NCI-H187 (cell line): ENCODE data around the gene PRRG2.
"Not testable (repeated sequence)": the region's sequence is repeated elsewhere in the genome, so short reads cannot be mapped to it uniquely, and the experiment has no call there.

Experiments used
- DNase-seq, 2 experiments: peaks; one replicate each; lab custom pipeline; 2025; lab: John Stamatoyannopoulos, UW

PRRG2 gene

DNA sequence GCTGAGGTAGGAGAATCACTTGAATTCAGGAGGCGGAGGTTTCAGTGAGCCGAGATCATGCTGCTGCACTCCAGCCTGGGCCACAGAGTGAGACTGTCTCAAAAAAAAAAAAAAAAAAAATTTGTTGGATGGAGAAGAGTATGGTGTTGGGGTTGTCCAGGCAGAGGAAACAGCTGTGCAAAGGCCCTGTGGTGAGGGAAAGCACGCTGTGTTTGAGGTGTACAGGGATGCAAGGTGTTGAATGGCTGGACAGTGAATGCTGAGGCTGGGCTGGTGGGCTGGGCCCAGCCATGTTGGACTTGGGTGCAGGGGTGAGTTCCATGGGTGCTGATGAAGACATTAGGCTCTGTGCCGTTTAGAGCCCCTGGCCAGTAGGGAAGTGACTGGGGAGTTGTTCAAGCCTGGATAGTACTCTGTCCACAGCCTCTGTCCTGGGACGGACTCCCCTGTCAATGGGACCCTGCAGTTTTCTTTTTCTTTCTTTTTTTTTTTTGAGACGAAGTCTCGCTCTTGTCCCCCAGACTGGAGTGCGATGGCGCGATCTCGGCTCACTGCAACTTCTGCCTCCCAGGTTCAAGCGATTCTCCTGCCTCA is 28.5 kb downstream of the PRRG2 start:
- no peak for DNase-seq

DNA sequence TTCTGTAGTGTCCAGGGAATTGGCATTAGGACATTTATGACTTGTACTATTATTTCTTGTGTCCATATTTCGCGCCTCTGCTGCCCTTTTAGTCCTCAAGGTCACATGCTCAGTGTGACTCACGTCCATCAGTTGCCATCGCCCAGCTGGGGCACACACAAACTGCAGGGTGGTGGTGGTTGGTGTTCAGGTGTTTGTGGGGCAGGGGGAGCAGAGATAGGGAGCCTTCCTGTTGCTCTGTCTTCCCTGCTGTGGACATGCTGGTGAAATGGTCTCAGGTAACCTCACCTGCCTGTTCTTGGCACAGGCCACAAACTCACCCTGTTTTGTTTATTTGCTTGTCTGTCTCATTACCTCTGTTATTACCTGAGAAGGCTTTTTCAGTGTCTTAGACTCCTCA is 32.3 kb downstream of the PRRG2 start:
- no peak for DNase-seq

DNA sequence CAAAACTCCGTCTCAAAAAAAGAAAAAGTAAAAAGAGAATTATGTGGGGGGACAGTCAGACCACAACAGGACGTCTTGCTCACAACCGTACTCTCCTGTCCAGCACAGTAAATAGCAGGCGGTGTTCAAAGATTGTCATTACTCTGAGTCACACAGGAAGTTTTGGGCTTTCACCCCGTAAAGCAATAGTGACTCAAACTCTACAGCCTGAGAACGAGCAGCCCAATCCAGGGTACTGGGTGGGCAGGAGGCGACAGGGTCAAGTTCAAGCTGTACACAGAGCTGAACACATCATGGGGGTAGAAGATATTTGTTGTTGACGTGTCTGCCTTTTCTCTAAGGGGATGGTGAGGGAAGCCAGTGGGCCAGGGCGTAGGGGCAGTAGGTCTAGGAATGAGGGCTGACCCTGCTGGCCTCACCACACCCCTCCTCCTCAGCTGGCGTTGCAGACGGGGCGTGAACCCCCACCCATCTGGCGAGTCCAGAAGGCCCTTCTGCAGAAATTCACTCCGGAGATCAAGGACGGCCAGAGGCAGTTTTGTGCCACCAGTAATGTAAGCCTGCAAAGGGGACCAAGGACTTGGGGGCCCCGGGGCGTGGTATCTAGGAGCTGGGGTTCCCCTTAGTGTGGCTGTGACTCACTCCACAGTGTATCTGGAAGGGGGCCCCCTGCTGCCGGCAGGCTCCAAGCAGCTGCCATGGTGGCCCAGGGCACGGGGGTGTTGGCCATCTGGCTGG is 33.1 kb downstream of the PRRG2 start:
- DNase-seq, result no peak

- no peak for DNase-seq
These were observed 34.7 kb downstream of the PRRG2 start for GRCh38 chr19:49615861-49616260.

DNA sequence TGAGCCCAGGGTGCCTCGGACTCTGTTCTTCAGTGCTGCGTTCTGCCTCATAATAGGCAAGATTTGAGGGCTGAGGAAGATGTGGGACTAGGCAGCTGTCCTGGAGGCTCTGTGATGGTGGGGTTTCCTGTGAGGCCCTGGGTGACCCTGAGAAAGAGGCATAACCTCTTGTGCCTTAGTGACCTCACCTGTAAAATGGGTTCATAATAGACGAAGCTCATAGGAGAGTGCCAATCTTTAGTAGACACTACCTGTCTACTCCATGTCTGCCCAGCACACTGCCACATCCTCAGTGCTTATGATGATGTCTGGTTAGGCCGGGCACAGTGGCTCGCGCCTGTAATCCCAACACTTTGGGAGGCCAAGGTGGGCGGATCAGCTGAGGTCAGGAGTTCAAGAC is 35.4 kb downstream of the PRRG2 start:
- no peak for DNase-seq

DNA sequence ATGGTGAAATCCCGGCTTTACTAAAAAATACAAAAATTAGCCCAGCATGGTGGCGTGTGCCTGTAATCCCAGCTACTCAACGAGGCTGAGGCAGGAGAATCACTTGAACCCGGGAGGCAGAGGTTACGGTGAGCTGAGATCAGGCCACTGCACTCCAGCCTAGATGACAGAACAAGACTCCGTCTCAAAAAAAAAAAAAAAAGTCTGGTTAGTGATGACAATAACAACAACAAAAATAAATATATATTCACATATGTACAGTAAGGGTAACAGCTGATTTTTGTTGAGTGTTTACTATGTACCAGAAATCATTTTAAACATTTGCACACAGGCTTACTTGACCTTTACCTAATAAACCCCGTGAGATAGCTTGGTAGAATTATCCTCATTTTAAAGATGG is 35.8 kb downstream of the PRRG2 start:
- DNase-seq, result no peak

DNA sequence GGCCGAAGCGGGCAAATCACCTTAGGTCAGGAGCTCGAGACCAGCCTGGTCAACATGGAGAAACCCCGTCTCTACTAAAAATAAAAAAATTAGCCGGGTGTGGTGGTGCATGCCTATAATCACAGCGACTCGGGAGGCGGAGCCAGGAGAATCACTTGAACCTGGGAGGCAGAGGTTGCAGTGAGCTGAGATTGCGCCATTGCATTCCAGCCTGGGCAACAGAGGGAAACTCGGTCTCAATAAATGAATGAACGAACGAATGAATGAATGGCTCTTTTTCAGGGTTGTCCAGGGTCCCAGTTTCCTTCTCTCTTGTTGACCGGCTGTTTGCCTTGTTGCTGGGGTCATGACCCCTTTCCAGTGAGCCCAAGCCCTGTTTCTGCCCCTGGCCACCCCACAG is 36.7 kb downstream of the PRRG2 start:
- not testable (repeated sequence) for DNase-seq

DNA sequence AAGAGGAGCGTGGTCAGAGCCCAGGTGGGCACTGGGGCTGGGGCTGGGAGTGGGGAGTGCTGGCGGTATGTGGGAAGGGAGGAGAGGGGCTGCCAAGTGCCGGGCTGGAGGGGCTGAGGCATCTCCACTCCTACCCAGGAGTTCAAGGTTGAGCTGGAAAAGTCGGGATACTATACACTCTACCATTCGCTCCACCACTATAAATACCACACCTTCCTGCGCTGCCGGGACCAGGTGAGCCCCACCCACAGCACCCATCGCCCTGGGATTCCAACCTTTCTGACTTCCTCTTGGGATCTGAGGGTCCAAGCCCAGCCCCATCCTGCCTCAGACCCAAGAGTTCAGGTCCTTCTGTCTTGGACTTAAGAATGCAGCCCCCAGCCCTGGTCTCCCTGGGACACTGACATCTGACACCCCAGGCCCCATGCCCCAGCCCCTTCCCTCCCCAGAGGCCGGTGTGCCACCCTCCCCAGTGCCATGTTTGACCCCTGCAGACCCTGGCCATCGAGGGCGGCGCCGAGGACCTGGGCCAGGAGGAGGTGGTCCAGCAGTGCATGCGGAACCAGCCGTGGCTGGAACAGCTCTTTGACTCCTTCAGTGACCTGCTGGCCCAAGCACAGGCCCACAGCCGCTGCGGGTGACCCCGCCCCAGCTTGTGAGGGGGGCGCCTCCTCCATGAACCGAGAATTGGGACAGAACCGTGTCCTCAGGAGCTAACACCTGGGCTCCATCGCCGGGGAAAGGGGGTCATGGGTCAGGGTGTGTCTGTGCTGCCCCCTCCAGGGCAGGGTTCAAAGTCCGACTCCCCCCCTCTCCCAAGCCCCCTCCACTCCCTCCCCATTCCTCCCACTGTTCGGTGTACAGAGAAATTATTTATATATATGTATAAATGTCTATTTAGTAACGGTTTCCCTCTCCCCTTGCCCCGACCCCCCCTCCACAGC is 44.1 kb downstream of the PRRG2 start:
- DNase-seq, result no peak

DNA sequence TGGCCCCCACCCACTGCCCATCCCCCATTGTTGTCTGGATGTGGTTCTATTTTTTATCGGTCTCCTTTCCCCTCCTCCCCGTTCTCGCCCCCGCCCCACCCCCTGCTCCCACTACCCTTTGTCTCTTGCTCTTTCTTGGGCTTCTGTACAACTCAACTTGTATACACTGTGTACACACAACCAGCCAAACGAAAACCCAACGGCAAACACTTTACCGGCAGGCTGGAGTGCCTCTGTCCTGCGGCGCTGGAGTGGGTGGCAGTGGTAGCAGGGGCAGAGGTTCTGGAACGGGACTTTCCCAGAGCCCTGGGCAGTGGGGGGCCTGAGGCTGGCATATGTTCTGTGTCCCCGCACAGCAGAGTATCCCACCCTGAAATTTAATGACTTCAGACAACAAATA is 45.1 kb downstream of the PRRG2 start:
- DNase-seq, result no peak

GRCh38 chr19:49629659-49630058 is 48.5 kb downstream of the PRRG2 start:
- DNase-seq, result no peak

- DNase-seq, result no peak
These were observed 50.0 kb downstream of the PRRG2 start for GRCh38 chr19:49631014-49631588.

- no peak for DNase-seq
These were observed 50.6 kb downstream of the PRRG2 start for GRCh38 chr19:49631610-49632192.

GRCh38 chr19:49632576-49632975 is 51.5 kb downstream of the PRRG2 start:
- no peak for DNase-seq

- not testable (repeated sequence) for DNase-seq
These were observed 52.2 kb downstream of the PRRG2 start for GRCh38 chr19:49633273-49633672.

DNA sequence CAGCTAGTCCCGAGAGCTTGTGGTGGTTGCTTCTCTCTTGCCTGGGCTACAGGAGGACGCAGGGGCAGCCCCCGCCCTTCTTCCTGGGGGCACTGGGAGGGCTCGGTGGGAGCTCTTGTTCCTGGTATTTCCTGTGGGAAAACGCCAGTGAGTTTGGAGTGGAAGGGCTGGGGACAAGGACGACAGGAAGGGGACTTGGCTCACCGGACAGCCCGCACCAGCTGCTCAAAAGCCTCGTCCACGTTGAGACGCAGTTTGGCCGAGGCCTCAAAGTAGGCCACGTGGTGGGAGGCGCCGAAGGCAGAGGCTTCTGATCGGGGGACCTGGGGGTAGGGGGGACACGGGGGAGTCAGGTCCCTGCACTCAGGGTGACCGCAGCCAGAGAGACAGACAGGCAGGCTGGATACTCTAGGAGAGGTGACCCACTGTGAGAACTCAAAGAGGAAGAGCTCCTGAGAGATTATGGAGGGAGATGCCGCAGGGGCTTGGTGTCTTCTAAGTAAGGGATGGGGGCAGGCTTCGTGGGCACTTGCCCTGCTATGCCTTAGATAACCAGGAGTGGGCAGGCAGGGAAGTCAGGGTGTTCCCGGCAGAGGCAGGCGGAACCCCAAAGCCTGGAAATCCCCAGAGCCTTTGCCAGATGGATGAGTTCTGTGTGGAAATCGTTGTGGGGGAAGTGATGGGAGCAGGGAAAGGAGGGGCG is 54.6 kb downstream of the PRRG2 start:
- no peak for DNase-seq

GRCh38 chr19:49636233-49636932 is 55.3 kb downstream of the PRRG2 start:
- DNase-seq, result no peak

DNA sequence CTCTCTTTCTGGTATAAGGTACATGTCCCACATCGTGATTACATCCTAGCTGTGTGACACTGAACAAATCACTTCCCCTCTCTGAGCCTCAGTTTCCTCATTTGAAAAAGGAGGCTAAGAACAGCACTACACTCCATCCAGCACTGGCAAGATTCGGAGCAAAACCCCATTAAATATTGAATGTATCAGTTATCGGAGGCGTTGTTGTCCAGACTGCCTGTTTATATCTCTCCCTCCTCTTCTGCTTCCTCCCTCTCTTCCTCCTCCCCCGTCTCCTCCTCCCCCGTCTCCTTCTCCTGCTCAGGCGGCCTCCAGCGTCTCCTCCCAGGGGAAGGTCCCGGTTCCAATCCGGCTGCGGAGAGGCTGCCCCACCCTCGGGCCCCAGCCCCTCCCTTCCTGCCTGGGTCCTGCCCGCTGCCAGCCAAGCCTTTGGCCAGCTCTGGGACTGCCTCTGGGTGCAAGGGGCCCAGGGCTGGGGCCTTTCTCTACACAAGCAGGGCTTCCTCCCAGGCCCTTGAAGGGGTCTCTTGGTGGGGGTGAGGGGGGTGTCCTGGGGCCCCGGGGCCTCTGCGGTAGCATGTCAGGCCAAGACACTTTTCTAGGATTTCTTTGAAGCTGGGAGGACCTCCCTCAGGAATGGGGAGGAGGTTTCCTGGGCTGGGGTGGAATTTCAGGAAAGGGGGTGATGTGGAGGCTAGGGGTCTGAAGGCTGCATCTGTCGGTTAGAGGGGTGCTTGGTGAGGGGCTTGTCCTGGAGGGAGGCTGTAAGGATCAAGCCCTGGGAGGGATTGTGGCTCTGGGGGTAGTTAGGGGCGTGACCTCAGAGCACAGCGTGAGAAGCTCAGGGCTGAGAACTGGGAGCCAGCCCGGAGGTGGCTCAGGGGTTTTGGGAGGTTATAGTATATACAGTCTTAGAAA is 57.0 kb downstream of the PRRG2 start:
- DNase-seq, result no peak

DNA sequence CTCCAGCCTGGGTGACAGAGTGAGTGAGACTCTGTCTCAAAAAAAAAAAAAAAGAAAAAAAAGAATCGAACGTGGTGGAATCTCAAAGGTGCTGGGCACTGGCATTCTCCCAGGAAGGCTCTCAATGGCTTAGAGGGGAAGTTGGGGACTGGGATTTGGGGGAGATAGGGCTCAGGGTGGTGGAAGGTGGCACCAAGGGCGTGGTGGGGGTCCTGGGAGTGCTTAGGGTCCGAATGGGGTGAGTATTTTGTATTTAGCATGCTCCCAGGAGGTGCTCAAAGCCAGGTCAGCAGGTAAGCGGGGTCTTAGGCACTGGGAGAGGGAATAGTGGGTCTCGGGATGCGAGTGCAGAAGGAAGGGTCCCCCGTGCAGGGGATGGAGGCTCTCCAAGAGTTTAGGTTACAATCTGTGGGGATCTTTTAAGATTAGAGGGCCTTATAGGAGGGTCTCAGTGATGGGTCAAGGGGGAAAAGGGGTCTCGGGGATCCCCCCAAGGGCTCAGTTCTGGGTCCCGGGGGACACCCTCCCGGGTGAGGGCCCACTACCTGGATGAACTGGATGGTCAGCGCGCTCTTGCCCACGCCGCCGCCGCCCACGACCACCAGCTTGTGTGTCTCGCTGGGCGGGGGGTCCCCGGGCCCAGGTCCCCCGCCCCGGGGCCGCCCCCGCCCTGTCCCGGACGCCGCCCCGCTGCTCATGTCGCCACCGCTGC is 58.4 kb downstream of the PRRG2 start:
- DNase-seq, result no peak
